Ovary (tissue), 3 donors: ENCODE results near the gene ZSWIM8.

Experiments
- CTCF ChIP-seq, 3 donors: fragments of 450-650 bp in 2 of 3; fragments of 200-600 bp in 1 of 3; IDR thresholded peaks; one replicate each; pipeline versions ENCODE4 v1.5.1 to v1.8.0; 2016 to 2022; ENCODE audit warnings: antibody characterized with exemption in 3 of 3, mild to moderate bottlenecking in 1 of 3
- EP300 ChIP-seq: sonication (generic); formaldehyde crosslinking; IDR thresholded peaks from one replicate; pipeline ENCODE4 v1.6.1; 2017; ENCODE audit warnings: antibody characterized with exemption
- POLR2A ChIP-seq: fragments of 450-650 bp; IDR thresholded peaks from one replicate; pipeline ENCODE4 v1.6.1; 2017; ENCODE audit warnings: antibody characterized with exemption, mild to moderate bottlenecking, moderate library complexity
- donor health status: DM: no; HTN: no; CAD: no.

GRCh38 chr10:73798087-73798486 is 12.7 kb downstream of the ZSWIM8 start:
- TF ChIP-seq CTCF (IDR thresholded peaks at IDR 0.05), result no peak
- no peak for TF ChIP-seq POLR2A
- TF ChIP-seq EP300, result no peak
